HEK293T (cell line): ENCODE measurements around the gene KIAA1671.

ENCODE experiments used
- CTCF ChIA-PET: fragments of 350-600 bp; formaldehyde crosslinking; extraction: SDS; loops from one replicate; lab custom pipeline; 2021; ENCODE audit warnings: antibody characterized with exemption, inconsistent platforms; lab: Yijun Ruan, JAX
- POLR2A ChIA-PET: fragments of 350-600 bp; formaldehyde crosslinking; extraction: SDS; loops from one replicate; lab custom pipeline; 2020; ENCODE audit warnings: antibody characterized with exemption, inconsistent platforms; lab: Yijun Ruan, JAX
- DNase-seq: peaks from one replicate; pipeline ENCODE4 v3.0.0; 2012; ENCODE audit warnings: mixed read lengths; ENCODE audit errors: extremely low spot score
- ARNT ChIP-seq: fragments of 450-650 bp; IDR thresholded peaks from 2 replicates; pipeline ENCODE4 v1.6.1; 2017; ENCODE audit warnings: mild to moderate bottlenecking
- BHLHE40 ChIP-seq: fragments of 450-650 bp; IDR thresholded peaks from 2 replicates; pipeline ENCODE4 v1.6.1; 2016; ENCODE audit warnings: mild to moderate bottlenecking, moderate library complexity, borderline replicate concordance
- CTBP1 ChIP-seq: fragments of 450-650 bp; IDR thresholded peaks from 2 replicates; pipeline ENCODE4 v1.6.1; 2016; ENCODE audit warnings: borderline replicate concordance
- ELF4 ChIP-seq: fragments of 450-650 bp; IDR thresholded peaks from 2 replicates; pipeline ENCODE4 v1.6.1; 2017; ENCODE audit warnings: antibody characterized with exemption
- FOXA1 ChIP-seq: fragments of 450-650 bp; IDR thresholded peaks from 2 replicates; pipeline ENCODE4 v1.6.1; 2016; ENCODE audit warnings: mild to moderate bottlenecking
- FOXK2 ChIP-seq: fragments of 450-650 bp; IDR thresholded peaks from 2 replicates; pipeline ENCODE4 v1.6.1; 2016; ENCODE audit warnings: mild to moderate bottlenecking
- FOXM1 ChIP-seq: fragments of 450-650 bp; IDR thresholded peaks from 2 replicates; pipeline ENCODE4 v1.6.1; 2017; ENCODE audit warnings: mild to moderate bottlenecking, borderline replicate concordance
- HDGF ChIP-seq: fragments of 450-650 bp; IDR thresholded peaks from 2 replicates; pipeline ENCODE4 v1.6.1; 2017; ENCODE audit warnings: antibody characterized with exemption, borderline replicate concordance
- L3MBTL2 ChIP-seq: fragments of 450-650 bp; conservative IDR thresholded peaks from 2 replicates; pipeline ENCODE4 v1.6.1; 2016; ENCODE audit warnings: mild to moderate bottlenecking
- LEF1 ChIP-seq: fragments of 450-650 bp; IDR thresholded peaks from 2 replicates; pipeline ENCODE4 v1.6.1; 2017; ENCODE audit warnings: mild to moderate bottlenecking, borderline replicate concordance
- NFRKB ChIP-seq: fragments of 450-650 bp; IDR thresholded peaks from 2 replicates; pipeline ENCODE4 v1.6.1; 2016; ENCODE audit warnings: mild to moderate bottlenecking, moderate library complexity
- PKNOX1 ChIP-seq: fragments of 450-650 bp; IDR thresholded peaks from 2 replicates; pipeline ENCODE4 v1.6.1; 2016
- SP1 ChIP-seq: fragments of 450-650 bp; IDR thresholded peaks from 2 replicates; pipeline ENCODE4 v1.6.1; 2017
- SUZ12 ChIP-seq: fragments of 450-650 bp; IDR thresholded peaks from 2 replicates; pipeline ENCODE4 v1.6.1; 2016; ENCODE audit warnings: mild to moderate bottlenecking
- TARDBP ChIP-seq: fragments of 450-650 bp; IDR thresholded peaks from 2 replicates; pipeline ENCODE4 v1.6.1; 2016
- ZNF384 ChIP-seq: fragments of 450-650 bp; IDR thresholded peaks from 2 replicates; pipeline ENCODE4 v1.6.1; 2016

KIAA1671 gene

GRCh38 chr22:25021409-25021808 lies 68.9 kb downstream of the KIAA1671 start:
- ChIA-PET POLR2A (no interaction called here), CTCF (interaction anchor here (0.7 kb wide), 1 partner anchor 24 kb away, joined by 6 read pairs; no protein-coding TSS in a partner anchor)
- no peak for DNase-seq
- no peak for TF ChIP-seq HDGF
- no peak for TF ChIP-seq BHLHE40
- TF ChIP-seq ARNT = no peak
- TF ChIP-seq FOXM1 = no peak

GRCh38 chr22:25021976-25022711 lies 69.6 kb downstream of the KIAA1671 start:
- DNase-seq = no peak
- TF ChIP-seq FOXK2 = no peak
- no peak for TF ChIP-seq CTBP1
- POLR2A ChIA-PET = no interaction called here
- CTCF ChIA-PET = no interaction called here

- ChIA-PET CTCF (interaction anchor here (0.6 kb wide), 1 partner anchor 743 kb away, joined by 4 read pairs; no protein-coding TSS in a partner anchor), POLR2A (no interaction called here)
- DNase-seq = no peak
- TF ChIP-seq CTBP1 (no peak), HDGF (no peak), SP1 (no peak), FOXA1 (no peak)
These were observed 71.4 kb downstream of the KIAA1671 start for GRCh38 chr22:25023879-25024278.

GRCh38 chr22:25024895-25025294 lies 72.4 kb downstream of the KIAA1671 start:
- ChIA-PET POLR2A (no interaction called here), CTCF (no interaction called here)
- no peak for DNase-seq
- TF ChIP-seq BHLHE40 = no peak
- TF ChIP-seq TARDBP = no peak
- TF ChIP-seq NFRKB = no peak
- no peak for TF ChIP-seq FOXA1
- no peak for TF ChIP-seq FOXK2
- TF ChIP-seq HDGF = no peak
- TF ChIP-seq PKNOX1 = no peak
- TF ChIP-seq LEF1 = no peak
- no peak for TF ChIP-seq SUZ12
- TF ChIP-seq FOXM1 = no peak
- no peak for TF ChIP-seq ARNT
- TF ChIP-seq L3MBTL2 = no peak
- TF ChIP-seq ZNF384 = no peak
- no peak for TF ChIP-seq SP1

GRCh38 chr22:25025491-25026400 lies 73.2 kb downstream of the KIAA1671 start:
- DNase-seq = no peak
- TF ChIP-seq TARDBP (no peak), LEF1 (no peak), PKNOX1 (no peak), ELF4 (no peak), ARNT (no peak), L3MBTL2 (no peak), SUZ12 (no peak), FOXM1 (no peak), FOXK2 (no peak)
- CTCF ChIA-PET = no interaction called here

GRCh38 chr22:25027043-25027906 lies 74.8 kb downstream of the KIAA1671 start:
- POLR2A ChIA-PET = no interaction called here
- TF ChIP-seq BHLHE40 = no peak
- TF ChIP-seq FOXM1 = no peak
- TF ChIP-seq CTBP1 = no peak
- TF ChIP-seq SP1 = no peak
- TF ChIP-seq HDGF = no peak
- no peak for TF ChIP-seq L3MBTL2
- TF ChIP-seq ARNT = no peak
- TF ChIP-seq PKNOX1 = no peak
- no peak for TF ChIP-seq FOXK2
- no peak for TF ChIP-seq TARDBP
- TF ChIP-seq ELF4 = no peak
- CTCF ChIA-PET = interaction anchor here (0.6 to 0.7 kb wide), 2 partner anchors 76 to 186 kb away, joined by 3 to 4 read pairs; no protein-coding TSS in a partner anchor
- no peak for DNase-seq

More at GRCh38 chr22:25025491-25026400, 73.2 kb downstream of the KIAA1671 start:
- POLR2A ChIA-PET = no interaction called here
